HEK293 (cell line): ENCODE results near the gene SMTNL2.
"Not testable (repeated sequence)": the region's sequence is repeated elsewhere in the genome, so short reads cannot be mapped to it uniquely, and the experiment has no call there.

Experiments
- CTCF ChIA-PET: fragments of 350-600 bp; formaldehyde crosslinking; extraction: SDS; loops from one replicate; lab custom pipeline; 2021; ENCODE audit warnings: antibody characterized with exemption; lab: Yijun Ruan, JAX
- POLR2A ChIA-PET: fragments of 300-600 bp; formaldehyde crosslinking; extraction: SDS; loops from one replicate; lab custom pipeline; 2020; ENCODE audit warnings: antibody characterized with exemption, inconsistent platforms; lab: Yijun Ruan, JAX
- H3K27ac ChIP-seq: fragments of 200-500 bp; sonication (Bioruptor generic); 2 replicates; pipeline ENCODE4 v1.5.1; 2014; ENCODE audit warnings: low read depth, low read length, control low read depth, inconsistent platforms; ENCODE audit errors: extremely low read depth
- H3K36me3 ChIP-seq, 2 experiments: fragments of 200-500 bp in 1 of 2; sonication (Bioruptor generic) in 1 of 2; 1 replicate in 1 of 2; 2 replicates in 1 of 2; pipeline ENCODE4 v1.5.1; 2014 to 2017; ENCODE audit warnings: inconsistent platforms in 2 of 2, low read length in 2 of 2; ENCODE audit not compliant: control insufficient read depth in 2 of 2, insufficient read depth in 1 of 2
- H3K4me1 ChIP-seq: fragments of 200-500 bp; sonication (Bioruptor generic); 2 replicates; pipeline ENCODE4 v1.5.1; 2014; ENCODE audit warnings: mild to moderate bottlenecking, low read length, inconsistent platforms; ENCODE audit not compliant: control insufficient read depth, insufficient read depth
- H3K4me3 ChIP-seq: 2 replicates; pipeline ENCODE4 v1.5.1; 2011; ENCODE audit warnings: low read depth, mild to moderate bottlenecking, control low read depth, low read length, moderate library complexity
- H3K9me3 ChIP-seq: fragments of 200-500 bp; sonication (Bioruptor generic); 2 replicates; pipeline ENCODE4 v1.5.1; 2014; ENCODE audit warnings: low read depth, low read length, inconsistent platforms; ENCODE audit not compliant: control insufficient read depth, insufficient read depth
- EGR2 ChIP-seq: fragments of 450-650 bp; formaldehyde crosslinking; IDR thresholded peaks from 2 replicates; pipeline ENCODE4 v1.5.1; 2016; ENCODE audit warnings: low read depth, missing biosample characterization, missing genetic modification characterization
- KLF9 ChIP-seq: fragments of 450-650 bp; formaldehyde crosslinking; IDR thresholded peaks from 2 replicates; pipeline ENCODE4 v1.5.1; 2016; ENCODE audit warnings: missing biosample characterization, missing genetic modification characterization, low read depth
- OVOL3 ChIP-seq: fragments of 450-650 bp; formaldehyde crosslinking; IDR thresholded peaks from 2 replicates; pipeline ENCODE4 v1.5.1; 2016; ENCODE audit warnings: missing biosample characterization, missing genetic modification characterization
- REPIN1 ChIP-seq: fragments of 450-650 bp; formaldehyde crosslinking; IDR thresholded peaks from 2 replicates; pipeline ENCODE4 v1.5.1; 2017; ENCODE audit warnings: missing biosample characterization, missing genetic modification characterization, low read depth
- SETDB1 ChIP-seq: IDR thresholded peaks from one replicate; pipeline ENCODE4 v1.6.1; 2017; ENCODE audit warnings: mild to moderate bottlenecking, low read length, moderate library complexity, mixed read lengths; ENCODE audit not compliant: insufficient read length
- ZFHX2 ChIP-seq: fragments of 450-650 bp; formaldehyde crosslinking; conservative IDR thresholded peaks from 2 replicates; pipeline ENCODE4 v1.5.1; 2016; ENCODE audit warnings: missing biosample characterization, missing genetic modification characterization
- ZNF169 ChIP-seq: fragments of 450-650 bp; formaldehyde crosslinking; IDR thresholded peaks from 2 replicates; pipeline ENCODE4 v1.5.1; 2016; ENCODE audit warnings: missing biosample characterization, missing genetic modification characterization
- ZNF211 ChIP-seq: fragments of 450-650 bp; formaldehyde crosslinking; IDR thresholded peaks from 2 replicates; pipeline ENCODE4 v1.5.1; 2016; ENCODE audit warnings: low read depth, missing biosample characterization, missing genetic modification characterization
- ZNF335 ChIP-seq: fragments of 450-650 bp; formaldehyde crosslinking; conservative IDR thresholded peaks from 2 replicates; pipeline ENCODE4 v1.5.1; 2016; ENCODE audit warnings: missing biosample characterization, missing genetic modification characterization
- ZNF449 ChIP-seq: fragments of 450-650 bp; formaldehyde crosslinking; IDR thresholded peaks from 2 replicates; pipeline ENCODE4 v1.5.1; 2017; ENCODE audit warnings: missing biosample characterization, mild to moderate bottlenecking, missing genetic modification characterization, moderate library complexity
- ZNF677 ChIP-seq: fragments of 450-650 bp; IDR thresholded peaks from 2 replicates; pipeline ENCODE4 v1.5.0; 2018; ENCODE audit warnings: missing biosample characterization, mild to moderate bottlenecking, missing genetic modification characterization, moderate library complexity
- ZSCAN23 ChIP-seq: fragments of 450-650 bp; formaldehyde crosslinking; IDR thresholded peaks from 2 replicates; pipeline ENCODE4 v1.5.1; 2016; ENCODE audit warnings: missing biosample characterization, missing genetic modification characterization
- TF ChIP-seq, protein P1 (sequence below): fragments of 450-650 bp; formaldehyde crosslinking; IDR thresholded peaks from 2 replicates; pipeline ENCODE4 v1.5.1; 2016; ENCODE audit warnings: missing biosample characterization, missing genetic modification characterization
- TF ChIP-seq, protein P2 (sequence below): fragments of 450-650 bp; formaldehyde crosslinking; conservative IDR thresholded peaks from 2 replicates; pipeline ENCODE4 v1.5.1; 2016; ENCODE audit warnings: low read depth, missing biosample characterization, missing genetic modification characterization

The SMTNL2 gene

DNA sequence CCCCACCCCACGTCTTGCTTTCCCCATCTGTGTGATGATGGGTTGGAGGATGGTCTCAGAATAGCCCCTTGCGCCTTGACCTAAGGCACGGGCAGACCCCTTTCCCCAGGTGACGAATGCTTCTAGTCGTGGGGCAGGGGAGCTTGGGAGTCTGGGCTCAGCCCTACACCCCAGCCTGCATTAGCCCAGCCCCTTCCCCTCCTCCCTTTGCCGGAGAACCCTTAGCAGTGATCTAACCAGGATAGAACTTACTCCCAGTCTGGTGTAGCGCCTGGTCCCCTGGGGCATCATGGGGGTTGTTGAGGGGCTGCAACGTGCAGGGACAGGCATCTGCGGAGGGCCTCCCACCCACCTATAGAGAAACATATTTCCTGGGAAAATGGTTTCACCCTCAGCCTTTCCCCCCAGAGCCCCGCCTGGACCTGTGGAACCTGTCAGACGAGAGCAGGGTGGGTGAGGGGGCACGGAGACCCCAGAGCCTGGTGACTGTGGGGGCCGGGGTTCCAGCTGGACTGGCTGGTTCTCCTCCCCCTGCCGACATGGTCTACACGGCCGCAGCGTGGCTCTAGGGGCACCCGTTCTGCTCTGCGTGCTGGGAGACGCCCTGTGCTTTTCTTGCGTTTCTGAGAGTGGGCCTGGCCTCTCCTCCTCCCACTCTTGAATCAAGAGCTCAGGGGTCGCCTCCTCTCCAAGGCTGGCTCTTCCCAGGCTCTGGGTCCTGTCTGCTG, 4.7 kb downstream of the SMTNL2 start:
- ChIA-PET CTCF (interaction anchor here (0.6 to 7.8 kb wide), 3 partner anchors 22 to 354 kb away, joined by 3 to 58 read pairs (median 4); no protein-coding TSS in a partner anchor), POLR2A (no interaction called here)
- Histone ChIP-seq H3K36me3 (no peaks in the 10 kb centered on the region), H3K9me3 (no peaks in the 10 kb centered on the region), H3K4me3 (no peak overlapping the region), H3K27ac (no peak overlapping the region), H3K4me1 (peaks cover 2% of the 10 kb centered on the region; the same call in 1 of the 2 replicates)
- no peak for TF ChIP-seq ZNF169 (tag by site-specific recombination)
- no peak for TF ChIP-seq ZNF677 (tag by site-specific recombination)
- TF ChIP-seq, protein P1, sequence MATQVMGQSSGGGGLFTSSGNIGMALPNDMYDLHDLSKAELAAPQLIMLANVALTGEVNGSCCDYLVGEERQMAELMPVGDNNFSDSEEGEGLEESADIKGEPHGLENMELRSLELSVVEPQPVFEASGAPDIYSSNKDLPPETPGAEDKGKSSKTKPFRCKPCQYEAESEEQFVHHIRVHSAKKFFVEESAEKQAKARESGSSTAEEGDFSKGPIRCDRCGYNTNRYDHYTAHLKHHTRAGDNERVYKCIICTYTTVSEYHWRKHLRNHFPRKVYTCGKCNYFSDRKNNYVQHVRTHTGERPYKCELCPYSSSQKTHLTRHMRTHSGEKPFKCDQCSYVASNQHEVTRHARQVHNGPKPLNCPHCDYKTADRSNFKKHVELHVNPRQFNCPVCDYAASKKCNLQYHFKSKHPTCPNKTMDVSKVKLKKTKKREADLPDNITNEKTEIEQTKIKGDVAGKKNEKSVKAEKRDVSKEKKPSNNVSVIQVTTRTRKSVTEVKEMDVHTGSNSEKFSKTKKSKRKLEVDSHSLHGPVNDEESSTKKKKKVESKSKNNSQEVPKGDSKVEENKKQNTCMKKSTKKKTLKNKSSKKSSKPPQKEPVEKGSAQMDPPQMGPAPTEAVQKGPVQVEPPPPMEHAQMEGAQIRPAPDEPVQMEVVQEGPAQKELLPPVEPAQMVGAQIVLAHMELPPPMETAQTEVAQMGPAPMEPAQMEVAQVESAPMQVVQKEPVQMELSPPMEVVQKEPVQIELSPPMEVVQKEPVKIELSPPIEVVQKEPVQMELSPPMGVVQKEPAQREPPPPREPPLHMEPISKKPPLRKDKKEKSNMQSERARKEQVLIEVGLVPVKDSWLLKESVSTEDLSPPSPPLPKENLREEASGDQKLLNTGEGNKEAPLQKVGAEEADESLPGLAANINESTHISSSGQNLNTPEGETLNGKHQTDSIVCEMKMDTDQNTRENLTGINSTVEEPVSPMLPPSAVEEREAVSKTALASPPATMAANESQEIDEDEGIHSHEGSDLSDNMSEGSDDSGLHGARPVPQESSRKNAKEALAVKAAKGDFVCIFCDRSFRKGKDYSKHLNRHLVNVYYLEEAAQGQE (tag by site-specific recombination): no peak
- peak; percentile 18; the same call in 1 of the 2 replicates for TF ChIP-seq ZFHX2
- TF ChIP-seq ZNF449 (tag by site-specific recombination): no peak
- no peak for TF ChIP-seq REPIN1 (tag by site-specific recombination)
- 0 out of 2 replicates have a peak, but pooled peaks have one; percentile 6 for TF ChIP-seq EGR2 (tag by site-specific recombination)
- no peak for TF ChIP-seq SETDB1
- no peak for TF ChIP-seq ZSCAN23 (tag by site-specific recombination)

- CTCF ChIA-PET: interaction anchor here (1.6 to 7.8 kb wide), 2 partner anchors 23 to 37 kb away, joined by 4 to 58 read pairs; no protein-coding TSS in a partner anchor
- H3K4me3 ChIP-seq, H3K36me3 ChIP-seq, H3K4me1 ChIP-seq, H3K27ac ChIP-seq, H3K9me3 ChIP-seq: not testable (repeated sequence)
- POLR2A ChIA-PET: interaction anchor here (0.6 kb wide), 1 partner anchor 306 kb away, joined by 5 read pairs; no protein-coding TSS in a partner anchor
Observed at GRCh38 chr17:4590042-4590441, 5.7 kb downstream of the SMTNL2 start.

DNA sequence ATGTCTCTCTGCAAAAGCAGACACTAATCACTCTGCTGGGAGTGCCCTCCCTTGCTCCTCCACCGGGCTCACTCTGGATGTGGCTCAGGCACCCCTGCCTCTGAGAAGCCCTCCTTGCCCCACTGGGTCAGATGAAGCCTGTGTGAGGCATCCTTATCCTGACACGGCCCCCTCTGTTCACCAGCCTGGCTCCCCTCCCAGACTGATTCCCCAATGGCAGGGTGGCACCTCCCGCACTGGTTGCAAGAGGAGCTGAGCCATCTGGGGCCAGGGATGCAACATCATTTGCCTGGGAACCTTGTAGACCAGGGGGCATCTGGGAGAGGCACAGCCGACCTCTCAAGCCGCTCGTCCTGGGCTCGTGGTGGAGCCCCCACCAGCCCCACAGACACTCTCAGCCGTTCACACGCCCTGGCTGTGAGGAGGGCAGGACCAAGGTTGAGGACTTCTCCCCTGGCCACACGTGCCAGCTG, 6.7 kb downstream of the SMTNL2 start:
- H3K36me3 ChIP-seq: no peaks in the 10 kb centered on the region
- TF ChIP-seq, protein P2, sequence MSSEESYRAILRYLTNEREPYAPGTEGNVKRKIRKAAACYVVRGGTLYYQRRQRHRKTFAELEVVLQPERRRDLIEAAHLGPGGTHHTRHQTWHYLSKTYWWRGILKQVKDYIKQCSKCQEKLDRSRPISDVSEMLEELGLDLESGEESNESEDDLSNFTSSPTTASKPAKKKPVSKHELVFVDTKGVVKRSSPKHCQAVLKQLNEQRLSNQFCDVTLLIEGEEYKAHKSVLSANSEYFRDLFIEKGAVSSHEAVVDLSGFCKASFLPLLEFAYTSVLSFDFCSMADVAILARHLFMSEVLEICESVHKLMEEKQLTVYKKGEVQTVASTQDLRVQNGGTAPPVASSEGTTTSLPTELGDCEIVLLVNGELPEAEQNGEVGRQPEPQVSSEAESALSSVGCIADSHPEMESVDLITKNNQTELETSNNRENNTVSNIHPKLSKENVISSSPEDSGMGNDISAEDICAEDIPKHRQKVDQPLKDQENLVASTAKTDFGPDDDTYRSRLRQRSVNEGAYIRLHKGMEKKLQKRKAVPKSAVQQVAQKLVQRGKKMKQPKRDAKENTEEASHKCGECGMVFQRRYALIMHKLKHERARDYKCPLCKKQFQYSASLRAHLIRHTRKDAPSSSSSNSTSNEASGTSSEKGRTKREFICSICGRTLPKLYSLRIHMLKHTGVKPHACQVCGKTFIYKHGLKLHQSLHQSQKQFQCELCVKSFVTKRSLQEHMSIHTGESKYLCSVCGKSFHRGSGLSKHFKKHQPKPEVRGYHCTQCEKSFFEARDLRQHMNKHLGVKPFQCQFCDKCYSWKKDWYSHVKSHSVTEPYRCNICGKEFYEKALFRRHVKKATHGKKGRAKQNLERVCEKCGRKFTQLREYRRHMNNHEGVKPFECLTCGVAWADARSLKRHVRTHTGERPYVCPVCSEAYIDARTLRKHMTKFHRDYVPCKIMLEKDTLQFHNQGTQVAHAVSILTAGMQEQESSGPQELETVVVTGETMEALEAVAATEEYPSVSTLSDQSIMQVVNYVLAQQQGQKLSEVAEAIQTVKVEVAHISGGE (tag by site-specific recombination): no peak
- TF ChIP-seq ZNF335 (tag by site-specific recombination): no peak
- TF ChIP-seq KLF9: no peak
- TF ChIP-seq ZNF677 (tag by site-specific recombination): no peak
- TF ChIP-seq ZNF211 (tag by site-specific recombination): no peak
- no peak for TF ChIP-seq OVOL3
- TF ChIP-seq, all 188 proteins: peak for 0
- CTCF ChIA-PET: interaction anchor here (0.6 to 7.8 kb wide), 2 partner anchors 15 to 24 kb away, joined by 3 to 58 read pairs; no protein-coding TSS in a partner anchor
- Histone ChIP-seq H3K9me3 (no peaks in the 10 kb centered on the region), H3K27ac (no peak overlapping the region), H3K4me1 (no peaks in the 10 kb centered on the region), H3K4me3 (no peak overlapping the region)
- POLR2A ChIA-PET: no interaction called here
